ENCODE results near the gene KNDC1. TPM values are rescaled to one million over a fixed set of nuclear protein-coding genes. Genes with fewer than 3 reads are reported as not detected.

The KNDC1 gene
- total RNA-seq, 2 experiments from 2014 or later = 0.32 TPM; not detected in 1

DNA sequence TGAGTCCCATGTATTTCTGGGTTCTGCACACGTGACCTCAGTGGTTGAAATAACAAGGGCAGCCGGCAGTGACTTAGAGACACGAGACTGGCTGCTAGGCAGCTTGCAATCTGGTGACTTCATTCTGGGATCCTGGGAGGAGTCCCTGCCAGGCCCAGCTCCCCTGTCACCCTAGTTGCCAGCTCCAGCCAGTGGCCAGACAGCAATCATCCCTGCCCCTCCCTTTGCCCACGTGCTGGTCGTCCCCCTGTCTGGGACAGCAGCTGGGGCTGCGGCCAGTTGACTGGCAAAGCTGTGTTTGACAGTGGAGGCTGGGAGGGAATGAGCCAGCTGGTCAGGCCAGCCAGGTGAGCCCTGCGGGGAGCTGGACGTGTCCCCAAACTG is 42.3 kb upstream of the KNDC1 start:
- Mint-ChIP-seq H3K36me3 (no peaks in the 10 kb centered on the region), H3K4me3 (no peak overlapping the region), H3K27ac (no peak overlapping the region), H3K27me3 (no peaks in the 10 kb centered on the region), H3K4me1 (peaks cover under 1% of the 10 kb centered on the region), H3K9me3 (ENCODE audit: low read depth) (peaks cover 4% of the 10 kb centered on the region)
- ATAC-seq = no peak
- CTCF ChIA-PET = no interaction called here
- DNase-seq = no peak

DNA sequence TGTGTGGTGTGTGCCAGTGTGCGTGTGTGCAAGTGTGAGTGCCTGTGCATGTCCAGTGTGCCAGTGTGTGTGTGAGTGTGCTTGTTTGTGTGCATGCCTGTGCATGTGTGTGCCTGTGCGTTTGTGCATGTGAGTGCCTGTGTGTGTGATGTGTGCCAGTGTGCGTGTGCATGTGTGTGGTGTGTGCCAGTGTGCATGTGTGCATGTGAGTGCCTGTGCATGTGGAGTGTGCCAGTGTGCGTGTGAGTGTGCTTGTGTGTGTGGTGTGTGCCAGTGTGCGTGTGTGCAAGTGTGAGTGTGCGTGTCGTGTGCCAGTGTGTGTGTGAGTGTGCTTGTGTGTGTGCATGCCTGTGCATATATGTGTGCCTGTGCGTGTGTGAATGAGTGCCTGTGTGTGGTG is 38.5 kb upstream of the KNDC1 start:
- no peak overlapping the region for H3K27ac Mint-ChIP-seq
- ATAC-seq = no peak

DNA sequence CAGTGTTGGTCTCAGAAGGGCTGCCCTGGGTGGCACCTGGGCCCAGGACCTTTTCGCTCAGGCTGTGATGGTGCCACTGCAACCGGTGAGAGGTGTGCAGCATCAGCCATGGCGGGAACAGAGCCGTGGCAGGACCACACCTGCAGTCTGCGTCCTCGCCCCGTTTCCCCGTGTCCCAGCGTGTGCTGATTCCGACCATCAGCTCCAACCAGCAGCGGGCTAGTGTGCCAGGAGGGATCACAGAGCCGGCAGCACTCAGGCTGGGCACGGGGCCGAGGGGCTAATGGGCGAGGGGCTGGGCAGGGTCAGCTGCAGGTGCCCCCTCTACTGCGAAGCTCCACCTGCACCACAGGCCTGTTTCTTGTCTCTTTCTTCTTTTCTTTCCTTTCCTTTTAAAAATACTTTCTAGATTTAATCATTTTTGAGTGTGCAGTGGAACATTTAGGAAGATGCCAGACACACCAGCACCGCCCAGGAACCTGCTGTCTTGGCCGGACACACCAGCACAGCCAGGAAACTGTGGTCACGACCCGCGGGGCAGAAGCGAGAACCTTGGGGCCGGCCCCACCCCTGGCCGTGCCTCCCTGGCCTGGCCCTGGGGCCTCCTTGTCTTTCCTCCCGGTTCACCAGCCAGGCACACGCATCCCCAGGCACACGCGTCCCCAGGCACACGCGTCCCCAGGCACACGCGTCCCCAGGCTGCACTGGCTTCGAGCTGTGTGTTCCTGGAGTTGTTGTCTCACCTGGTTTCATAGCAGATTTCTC is 37.7 kb upstream of the KNDC1 start:
- CTCF ChIA-PET = no interaction called here
- ATAC-seq = no peak
- peaks cover 4% of the 10 kb centered on the region for H3K9me3 Mint-ChIP-seq (ENCODE audit: low read depth)
- H3K36me3 Mint-ChIP-seq = no peaks in the 10 kb centered on the region
- peaks cover 4% of the 10 kb centered on the region for H3K27me3 Mint-ChIP-seq
- peaks cover 8% of the 10 kb centered on the region for H3K4me1 Mint-ChIP-seq
- no peak for DNase-seq
- no peak overlapping the region for H3K4me3 Mint-ChIP-seq
- H3K27ac Mint-ChIP-seq = no peak overlapping the region

More for the DNA sequence above, 38.5 kb upstream of the KNDC1 start:
- Mint-ChIP-seq H3K4me3 (no peak overlapping the region), H3K27me3 (peaks cover 4% of the 10 kb centered on the region), H3K4me1 (peaks cover 8% of the 10 kb centered on the region), H3K9me3 (ENCODE audit: low read depth) (peaks cover 4% of the 10 kb centered on the region), H3K36me3 (no peaks in the 10 kb centered on the region)
- no peak for DNase-seq
- CTCF ChIA-PET = no interaction called here

DNA sequence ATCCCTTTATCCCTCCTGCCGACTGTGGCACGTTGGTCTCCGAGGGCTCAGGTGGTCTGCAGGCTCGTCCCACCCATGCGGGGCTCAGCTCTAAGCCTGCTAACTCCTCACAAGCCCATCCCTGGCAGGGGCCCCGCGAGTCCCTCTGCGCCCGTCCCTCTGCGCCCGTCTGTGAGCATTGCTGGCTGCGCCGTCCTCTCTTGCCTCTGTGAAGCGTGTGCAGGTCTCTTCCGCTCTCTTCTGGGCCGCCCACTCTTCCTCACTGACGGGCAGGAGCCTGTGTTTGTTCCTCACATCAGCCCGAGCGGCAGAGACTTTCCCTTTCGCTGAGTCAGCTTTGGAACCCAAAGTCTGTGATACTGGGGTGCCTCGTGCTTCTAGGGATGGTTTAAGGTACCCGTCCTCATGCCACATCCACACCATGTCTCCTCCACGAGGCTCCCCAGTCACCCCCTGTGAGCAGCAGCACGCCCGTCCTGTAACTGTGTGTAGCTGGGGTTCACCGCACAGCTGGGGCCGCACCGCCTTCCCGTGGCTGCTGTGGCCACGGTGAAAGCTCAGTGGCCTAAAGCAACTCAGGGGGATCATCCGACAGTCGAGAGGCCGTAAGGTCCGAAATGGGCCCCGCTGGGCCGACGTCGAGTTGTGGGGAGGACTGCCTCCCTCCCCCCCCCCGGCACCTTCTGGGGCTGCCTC is 36.8 kb upstream of the KNDC1 start:
- peaks cover 4% of the 10 kb centered on the region for H3K27me3 Mint-ChIP-seq
- H3K4me1 Mint-ChIP-seq = peaks cover 8% of the 10 kb centered on the region
- CTCF ChIA-PET = interaction anchor here (0.7 kb wide), 1 partner anchor 219 kb away, joined by 3 read pairs; no protein-coding TSS in a partner anchor
- ATAC-seq (peak; percentile 53), DNase-seq (no peak)
- no peaks in the 10 kb centered on the region for H3K36me3 Mint-ChIP-seq
- peaks cover 4% of the 10 kb centered on the region for H3K9me3 Mint-ChIP-seq (ENCODE audit: low read depth)
- no peak overlapping the region for H3K27ac Mint-ChIP-seq
- H3K4me3 Mint-ChIP-seq = no peak overlapping the region

DNA sequence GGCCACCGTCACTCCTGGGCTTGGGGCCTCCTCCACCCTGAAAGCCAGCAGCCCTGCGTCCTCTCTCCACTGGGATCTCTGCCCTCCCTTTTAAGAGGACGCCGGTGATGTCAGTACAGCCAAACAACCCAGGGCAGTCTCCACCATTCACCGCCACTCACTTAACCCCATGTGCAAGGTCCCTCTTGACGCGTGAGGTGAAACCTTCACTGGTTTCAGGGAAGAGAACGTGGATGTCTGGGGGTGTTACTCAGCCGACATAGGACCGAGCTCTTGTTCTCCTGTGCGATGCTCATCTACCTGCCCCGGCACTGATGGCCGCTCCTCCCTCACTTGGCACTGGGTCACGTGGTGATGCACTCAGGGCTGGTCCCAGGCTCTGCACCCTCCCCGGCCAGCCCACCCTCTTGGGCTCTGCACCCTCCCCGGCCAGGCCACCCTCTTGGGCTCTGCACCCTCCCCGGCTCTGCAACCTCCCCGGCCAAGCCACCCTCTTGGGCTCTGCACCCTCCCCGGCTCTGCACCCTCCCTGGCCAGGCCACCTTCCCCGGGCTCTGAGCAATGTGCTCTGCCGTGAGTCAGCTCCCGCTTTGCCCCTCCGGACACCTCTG is 36.2 kb upstream of the KNDC1 start:
- DNase-seq (no peak), ATAC-seq (no peak)
- Mint-ChIP-seq H3K4me1 (peaks cover 8% of the 10 kb centered on the region), H3K36me3 (no peaks in the 10 kb centered on the region), H3K4me3 (no peak overlapping the region), H3K27ac (no peak overlapping the region), H3K9me3 (ENCODE audit: low read depth) (peaks cover 2% of the 10 kb centered on the region), H3K27me3 (peaks cover 4% of the 10 kb centered on the region)
- CTCF ChIA-PET = interaction anchor here (0.7 to 1.3 kb wide), 2 partner anchors 174 to 220 kb away, joined by 3 to 6 read pairs; no protein-coding TSS in a partner anchor

DNA sequence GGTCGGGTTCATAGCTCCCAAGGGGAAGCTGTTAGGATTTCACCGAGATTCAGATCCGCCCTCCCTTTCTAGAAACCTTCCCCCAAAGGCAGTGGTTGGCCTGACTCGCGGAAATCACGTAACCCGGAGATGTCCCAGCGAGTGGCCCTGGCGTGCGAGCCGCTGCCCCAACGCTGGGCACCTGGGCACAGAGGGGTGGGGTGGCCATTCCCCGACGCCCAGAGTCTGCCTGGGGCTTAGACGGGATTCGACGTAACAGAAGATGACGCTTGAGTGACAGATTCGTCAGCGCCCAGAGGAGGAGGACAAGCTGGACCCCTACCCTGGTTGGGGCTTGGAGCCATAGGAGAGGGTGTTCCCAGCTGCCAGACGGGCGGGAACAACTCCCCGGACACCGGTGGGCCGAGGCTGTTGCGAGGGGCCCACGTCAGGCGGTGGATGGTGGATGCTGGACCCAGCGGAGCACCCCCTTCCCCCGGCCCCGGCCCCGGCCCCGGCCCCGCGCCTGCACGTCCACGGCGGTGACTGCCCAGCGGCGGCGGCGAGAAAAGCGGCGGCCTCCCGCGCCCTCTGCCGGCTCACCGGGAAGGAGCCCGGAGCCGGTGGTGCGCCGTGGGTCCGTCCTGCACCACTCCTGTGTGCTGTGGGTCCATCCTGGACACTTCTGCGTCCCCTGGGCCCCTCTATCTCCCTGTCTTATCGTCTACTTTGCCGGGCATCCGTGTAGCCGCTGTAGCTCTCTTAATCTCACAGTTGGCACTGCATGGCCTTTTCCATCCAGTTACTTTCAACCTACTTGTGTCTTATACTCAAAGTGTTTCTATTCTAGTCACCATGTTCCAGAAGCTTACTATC is 35.4 kb upstream of the KNDC1 start:
- no peaks in the 10 kb centered on the region for H3K36me3 Mint-ChIP-seq
- CTCF ChIA-PET = interaction anchor here (0.8 to 1.3 kb wide), 2 partner anchors 8 to 175 kb away, joined by 3 to 6 read pairs; no protein-coding TSS in a partner anchor
- H3K4me1 Mint-ChIP-seq = peaks cover 8% of the 10 kb centered on the region
- H3K27me3 Mint-ChIP-seq = peaks cover 4% of the 10 kb centered on the region
- no peaks in the 10 kb centered on the region for H3K9me3 Mint-ChIP-seq (ENCODE audit: low read depth)
- DNase-seq = no peak
- no peak overlapping the region for H3K4me3 Mint-ChIP-seq
- no peak overlapping the region for H3K27ac Mint-ChIP-seq
- peak; percentile 41 for ATAC-seq

DNA sequence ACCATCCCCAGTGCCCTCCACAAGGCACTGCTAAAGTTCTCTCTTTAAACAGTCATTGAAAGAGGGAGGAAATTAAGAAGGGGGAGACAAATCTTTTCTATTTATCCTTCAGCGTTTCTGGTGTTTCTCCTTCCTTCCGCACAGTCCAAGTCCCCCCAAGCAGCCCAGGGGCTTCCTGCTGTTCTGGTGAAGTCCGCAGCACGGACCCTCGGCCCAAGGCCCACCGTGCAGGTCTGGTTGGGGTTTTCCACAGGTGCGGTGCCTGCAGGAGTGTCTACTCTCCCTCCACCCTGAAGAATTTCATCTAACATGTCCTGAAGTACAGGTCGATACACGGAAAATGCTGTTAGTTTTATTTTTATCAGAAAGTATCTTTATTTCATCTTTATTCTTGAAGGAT is 34.1 kb upstream of the KNDC1 start:
- CTCF ChIA-PET = no interaction called here
- Mint-ChIP-seq H3K27ac (no peak overlapping the region), H3K4me3 (no peak overlapping the region), H3K4me1 (peaks cover 8% of the 10 kb centered on the region), H3K9me3 (ENCODE audit: low read depth) (no peaks in the 10 kb centered on the region), H3K36me3 (no peaks in the 10 kb centered on the region), H3K27me3 (peaks cover 4% of the 10 kb centered on the region)
- DNase-seq = no peak
- ATAC-seq = no peak

DNA sequence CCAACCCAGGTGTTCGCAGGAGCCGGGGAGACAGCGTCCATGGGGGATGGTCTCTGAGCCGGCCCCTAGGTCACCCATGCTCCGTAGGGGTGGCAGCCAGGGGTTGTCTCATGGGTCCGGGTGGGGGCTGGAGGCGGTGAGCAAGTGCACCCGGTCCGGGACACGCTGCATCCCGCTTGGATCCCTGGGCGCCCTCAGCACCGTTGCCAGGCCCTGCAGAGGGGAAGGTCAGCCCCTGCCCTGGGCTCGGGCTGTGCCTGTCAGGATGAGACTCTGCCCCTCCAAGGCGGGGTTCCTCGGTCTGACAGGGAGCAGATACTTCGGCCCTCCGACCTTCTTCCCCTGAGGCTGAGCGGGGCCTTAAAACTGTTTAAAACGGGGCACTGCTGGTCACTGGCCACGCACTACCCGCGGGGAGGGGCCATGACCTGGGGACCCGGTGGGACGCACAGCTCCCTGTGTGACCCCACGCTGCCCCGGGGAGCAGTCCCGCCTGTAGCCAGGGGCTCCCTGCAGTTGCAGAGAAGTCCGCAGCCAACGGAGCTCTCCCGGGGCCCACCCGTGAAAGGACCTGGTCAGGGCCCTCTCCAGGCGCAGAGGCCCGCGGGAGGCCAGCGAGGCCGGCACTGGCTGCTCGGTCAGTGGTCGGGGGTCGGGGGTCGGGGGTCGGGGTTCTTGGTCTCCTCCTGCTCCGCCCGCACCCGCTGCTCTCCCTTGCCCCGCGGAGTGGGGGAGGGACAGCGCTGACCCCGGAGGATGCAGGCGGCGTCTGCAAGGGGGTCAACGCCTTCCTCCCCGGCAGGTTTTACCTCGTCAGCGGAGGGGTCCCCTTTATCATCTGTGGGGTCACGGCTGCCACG is 33.4 kb upstream of the KNDC1 start:
- Mint-ChIP-seq H3K9me3 (ENCODE audit: low read depth) (no peaks in the 10 kb centered on the region), H3K4me3 (no peak overlapping the region), H3K27ac (no peak overlapping the region), H3K36me3 (no peaks in the 10 kb centered on the region), H3K27me3 (peaks cover 4% of the 10 kb centered on the region), H3K4me1 (peaks cover 8% of the 10 kb centered on the region)
- no peak for DNase-seq
- ATAC-seq = no peak
- CTCF ChIA-PET = no interaction called here

DNA sequence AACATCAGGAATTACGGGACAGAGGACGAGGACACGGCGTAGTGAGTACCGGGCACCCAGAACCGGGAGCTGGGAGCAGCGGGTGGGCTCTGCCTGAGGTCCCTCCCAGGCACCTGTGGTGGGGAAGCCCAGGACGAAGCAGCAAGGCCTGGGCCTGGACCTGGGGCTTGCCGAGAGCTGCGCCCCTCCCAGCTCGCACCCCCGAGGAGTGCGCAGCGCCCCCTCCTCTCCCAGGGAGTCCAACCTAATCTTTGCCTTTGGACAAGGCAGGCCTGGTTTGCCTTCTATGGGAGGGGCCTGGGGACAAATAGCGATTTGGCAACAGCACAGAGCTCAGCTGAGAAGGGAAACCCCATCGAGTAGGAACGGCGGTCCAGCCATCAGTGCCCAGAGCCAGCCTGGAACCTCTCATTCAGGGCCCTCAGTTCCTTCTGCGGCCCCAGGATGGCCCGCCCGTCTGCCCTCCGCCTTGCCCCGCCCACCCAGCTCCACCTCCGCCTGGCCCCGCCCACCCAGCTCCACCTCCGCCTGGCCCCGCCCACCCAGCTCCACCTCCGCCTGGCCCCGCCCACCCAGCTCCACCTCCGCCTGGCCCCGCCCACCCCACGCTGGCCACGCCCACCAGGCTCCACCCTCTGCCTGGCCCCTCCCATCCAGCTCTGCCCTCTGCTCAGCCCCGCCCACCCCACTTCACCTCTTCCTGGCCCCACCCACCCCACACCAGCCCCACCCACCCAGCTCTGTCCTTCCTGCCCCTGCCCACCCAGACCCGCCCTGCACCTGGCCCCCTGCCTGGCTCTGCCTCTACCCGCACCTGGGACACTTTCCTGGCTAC is 32.5 kb upstream of the KNDC1 start:
- H3K4me1 Mint-ChIP-seq = peaks cover 8% of the 10 kb centered on the region
- H3K27ac Mint-ChIP-seq = no peak overlapping the region
- CTCF ChIA-PET = interaction anchor here (0.8 kb wide), 1 partner anchor 16 kb away, joined by 3 read pairs; no protein-coding TSS in a partner anchor
- DNase-seq = peak; percentile 59
- H3K9me3 Mint-ChIP-seq (ENCODE audit: low read depth) = no peaks in the 10 kb centered on the region
- H3K27me3 Mint-ChIP-seq = peaks cover 4% of the 10 kb centered on the region
- no peaks in the 10 kb centered on the region for H3K36me3 Mint-ChIP-seq
- ATAC-seq = peak; percentile 40
- no peak overlapping the region for H3K4me3 Mint-ChIP-seq

DNA sequence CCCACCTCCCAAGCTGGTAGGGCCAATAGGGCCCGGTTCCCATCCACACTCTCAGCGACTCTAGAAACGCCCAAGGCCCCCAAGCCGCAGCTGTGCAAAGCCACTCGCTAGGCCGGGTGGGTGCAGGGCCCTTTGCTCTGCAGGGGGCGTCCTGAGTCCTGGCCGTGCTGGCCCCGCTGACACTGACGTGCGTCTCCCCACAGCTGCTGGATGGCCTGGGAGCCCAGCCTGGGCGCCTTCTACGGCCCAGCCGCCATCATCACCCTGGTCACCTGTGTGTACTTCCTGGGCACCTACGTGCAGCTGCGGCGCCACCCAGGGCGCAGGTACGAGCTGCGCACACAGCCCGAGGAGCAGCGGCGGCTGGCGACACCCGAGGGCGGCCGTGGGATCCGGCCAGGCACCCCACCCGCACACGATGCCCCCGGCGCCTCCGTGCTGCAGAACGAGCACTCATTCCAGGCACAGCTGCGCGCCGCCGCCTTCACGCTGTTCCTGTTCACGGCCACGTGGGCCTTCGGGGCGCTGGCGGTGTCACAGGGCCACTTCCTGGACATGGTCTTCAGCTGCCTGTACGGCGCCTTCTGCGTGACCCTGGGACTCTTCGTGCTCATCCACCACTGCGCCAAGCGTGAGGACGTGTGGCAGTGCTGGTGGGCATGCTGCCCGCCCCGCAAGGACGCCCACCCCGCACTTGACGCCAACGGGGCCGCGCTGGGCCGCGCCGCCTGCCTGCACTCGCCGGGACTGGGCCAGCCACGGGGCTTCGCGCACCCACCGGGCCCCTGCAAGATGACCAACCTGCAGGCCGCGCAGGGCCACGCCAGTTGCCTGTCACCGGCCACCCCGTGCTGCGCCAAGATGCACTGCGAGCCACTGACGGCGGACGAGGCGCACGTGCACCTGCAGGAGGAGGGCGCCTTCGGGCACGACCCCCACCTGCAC is 31.6 kb upstream of the KNDC1 start:
- DNase-seq (peak; percentile 38), ATAC-seq (no peak)
- no peaks in the 10 kb centered on the region for H3K9me3 Mint-ChIP-seq (ENCODE audit: low read depth)
- CTCF ChIA-PET = no interaction called here
- H3K27ac Mint-ChIP-seq = no peak overlapping the region
- peaks cover 4% of the 10 kb centered on the region for H3K27me3 Mint-ChIP-seq
- H3K4me3 Mint-ChIP-seq = no peak overlapping the region
- H3K36me3 Mint-ChIP-seq = no peaks in the 10 kb centered on the region
- H3K4me1 Mint-ChIP-seq = peaks cover 1% of the 10 kb centered on the region

Data from activated CD8-positive, alpha-beta memory T cell treated with anti-CD3 and anti-CD28 coated beads, Interleukin-2, amount 10 ng/mL, durations not matched to agents 7 days and 5 days (primary cell).